Psoas muscle (tissue), 8 donors: ENCODE measurements around the gene DOCK3. TPM values are rescaled to one million over a fixed set of nuclear protein-coding genes. Genes with fewer than 3 reads are reported as not detected.

ENCODE experiments used
- ATAC-seq, 4 donors: fragments of 200-7000 bp; cut with Tn5 transposase; one replicate each; pipeline ENCODE4 v1.9.1; 2020; ENCODE audit warnings: moderate library complexity in 3 of 4, mild to moderate bottlenecking in 2 of 4
- DNase-seq, 2 donors: peaks; one replicate each; pipeline ENCODE4 v3.0.0-alpha.2; 2020
- H3K27ac ChIP-seq: fragments of 200-600 bp; one replicate; pipeline ENCODE4 v1.8.0; 2022
- H3K27me3 ChIP-seq, 3 donors: fragments of 200-600 bp in 1 of 3; one replicate each; pipeline versions ENCODE4 v1.6.1 to v1.8.0; 2013 to 2022; ENCODE audit warnings: low read length in 2 of 3, mild to moderate bottlenecking in 2 of 3, moderate library complexity in 1 of 3; ENCODE audit not compliant: insufficient read depth in 3 of 3
- H3K36me3 ChIP-seq, 2 donors: fragments of 200-600 bp in 1 of 2; one replicate each; pipeline versions ENCODE4 v1.6.1 to v1.8.0; 2013 to 2022; ENCODE audit warnings: low read depth in 1 of 2, mild to moderate bottlenecking in 1 of 2, moderate library complexity in 1 of 2; ENCODE audit not compliant: insufficient read depth in 1 of 2
- H3K4me1 ChIP-seq: fragments of 200-600 bp; one replicate; pipeline ENCODE4 v1.8.0; 2022
- H3K4me3 ChIP-seq: fragments of 200-600 bp; one replicate; pipeline ENCODE4 v1.8.0; 2022; ENCODE audit warnings: mild to moderate bottlenecking
- H3K9me3 ChIP-seq: fragments of 200-600 bp; one replicate; pipeline ENCODE4 v1.8.0; 2022
- CTCF ChIP-seq: fragments of 200-600 bp; IDR thresholded peaks from one replicate; pipeline ENCODE4 v1.8.0; 2022; ENCODE audit warnings: antibody characterized with exemption
- WGBS, 3 donors: extraction: QIAGEN DNeasy Blood & Tissue Kit; methylation state at CpG; one replicate each; pipeline versions ENCODE4 v1.1.6 to v1.1.7; 2013; 5-methylcytosine and 5-hydroxymethylcytosine counted together
- intact Hi-C, 2 donors: fragments of 100-400 bp; cut with DNase I; formaldehyde crosslinking; loops; one replicate each; pipeline versions ENCODE4 v1.11.0 to v1.14.2; 2022
- polyA plus RNA-seq, 3 donors: library from polyadenylated mRNA; stranded (reverse); fragments of 200-250 nt; gene quantifications; one replicate each; pipeline ENCODE4 v1.2.3, GENCODE V29; 2013
- total RNA-seq, 4 donors: library from RNA; stranded (reverse); fragmentation: NEBNext Ultra II Directional in 2 of 4; extraction: Animal tissue kit (Norgen Biotek cat#: 25700) in 2 of 4; gene quantifications; one replicate each; pipeline versions ENCODE4 v1.2.1 to v1.2.4, GENCODE V29; 2021 to 2023
- donor health status: healthy with polysubstance abuse.
- donor health status: DM: no; HTN: no; CAD: no; lungs with moderate emphysema.
- donor health status: Bipolar disorder and iron deficiency.
- donor health status: healthy.
- donor health status: DM: yes; HTN: yes; CAD: no.
- donor health status: DM: no; HTN: no; CAD: no.
- donor health status: DM: no; HTN: no; CAD: no.
- donor health status: DM: yes; HTN: yes; CAD: no.

The DOCK3 gene
- total and polyA plus RNA-seq, 7 donors: 0.01 to 0.91 (median 0.87) TPM

GRCh38 chr3:51333021-51333420 lies 658.3 kb downstream of the DOCK3 start:
- ATAC-seq: no peak
- intact Hi-C loops: no loop called here
- H3K36me3 ChIP-seq: no peaks in the 10 kb centered on the region
- no peak for TF ChIP-seq CTCF
- H3K9me3 ChIP-seq: no peaks in the 10 kb centered on the region
- 91 to 96% (median 93%) methylated on average over 6 of the region's 6 CpGs for WGBS, 3 donors
- no peaks in the 10 kb centered on the region for H3K4me1 ChIP-seq
- H3K27me3 ChIP-seq: no peaks in the 10 kb centered on the region
- no peak overlapping the region for H3K4me3 ChIP-seq
- H3K27ac ChIP-seq: no peak overlapping the region
- DNase-seq: no peak

- Histone ChIP-seq H3K27me3 (no peaks in the 10 kb centered on the region), H3K4me1 (no peaks in the 10 kb centered on the region), H3K9me3 (no peaks in the 10 kb centered on the region), H3K27ac (no peak overlapping the region), H3K4me3 (no peak overlapping the region), H3K36me3 (no peaks in the 10 kb centered on the region)
- intact Hi-C loops: no loop called here
- ATAC-seq: no peak
- WGBS, 3 donors: 65 to 87% (median 79%) methylated on average over 1 of the region's 1 CpG
- DNase-seq: no peak
- TF ChIP-seq CTCF: no peak
Measured at GRCh38 chr3:51336261-51336660, 661.5 kb downstream of the DOCK3 start.

- Histone ChIP-seq H3K27ac (no peak overlapping the region), H3K9me3 (no peaks in the 10 kb centered on the region), H3K4me1 (no peaks in the 10 kb centered on the region), H3K27me3 (no peaks in the 10 kb centered on the region), H3K36me3 (no peaks in the 10 kb centered on the region), H3K4me3 (no peak overlapping the region)
- DNase-seq: no peak
- TF ChIP-seq CTCF: no peak
- 86 to 100% (median 95%) methylated on average over 1 of the region's 1 CpG for WGBS, 3 donors
- no peak for ATAC-seq
- intact Hi-C loops: no loop called here
Measured at GRCh38 chr3:51337666-51338065, 662.9 kb downstream of the DOCK3 start.

GRCh38 chr3:51338632-51339031 lies 663.9 kb downstream of the DOCK3 start:
- WGBS, 3 donors: 75 to 83% (median 83%) methylated on average over 3 of the region's 3 CpGs
- no peaks in the 10 kb centered on the region for H3K9me3 ChIP-seq
- no peaks in the 10 kb centered on the region for H3K4me1 ChIP-seq
- no peak overlapping the region for H3K27ac ChIP-seq
- no peaks in the 10 kb centered on the region for H3K27me3 ChIP-seq
- no peak for TF ChIP-seq CTCF
- no peak for ATAC-seq
- H3K36me3 ChIP-seq: no peaks in the 10 kb centered on the region
- H3K4me3 ChIP-seq: no peak overlapping the region
- no peak for DNase-seq
- intact Hi-C loops: no loop called here

- Histone ChIP-seq H3K9me3 (no peaks in the 10 kb centered on the region), H3K36me3 (no peaks in the 10 kb centered on the region), H3K27ac (peak overlapping the region; percentile 4), H3K4me3 (no peak overlapping the region), H3K4me1 (no peaks in the 10 kb centered on the region), H3K27me3 (no peaks in the 10 kb centered on the region)
- DNase-seq (peak in 1 of 2 donors; percentile 23), ATAC-seq (peak in 3 of 4 donors; percentile 46 to 78 (median 56))
- WGBS, 3 donors: 46 to 48% (median 46%) methylated on average over 4 of the region's 4 CpGs
- intact Hi-C loops: no loop called here
- no peak for TF ChIP-seq CTCF
Measured at GRCh38 chr3:51340013-51340829, 665.5 kb downstream of the DOCK3 start.
